Adrenal gland (tissue), 12 donors: ENCODE data around the gene EML6. TPM values are rescaled to one million over a fixed set of nuclear protein-coding genes. Genes with fewer than 3 reads are reported as not detected.

Experiments
- DNase-seq, 7 donors: peaks; one replicate each; pipeline ENCODE4 v3.0.0-alpha.2; 2019 to 2020
- H3K27ac ChIP-seq, 5 donors: fragments of 200-600 bp; sonication (generic) in 4 of 5; 1 replicate in 3 of 5; 2 replicates in 2 of 5; pipeline versions ENCODE4 v1.5.1 to v1.8.0; 2016 to 2020; ENCODE audit warnings: mild to moderate bottlenecking in 1 of 5
- H3K27me3 ChIP-seq: fragments of 200-600 bp; 2 replicates; pipeline ENCODE4 v1.8.0; 2021
- H3K36me3 ChIP-seq, 2 donors: fragments of 200-600 bp; replicated peaks in 1 of 2; 1 replicate in 1 of 2; 2 replicates in 1 of 2; pipeline versions ENCODE4 v1.5.1 to v1.8.0; 2018 to 2022
- H3K4me1 ChIP-seq, 2 donors: fragments of 200-600 bp; replicated peaks in 1 of 2; 1 replicate in 1 of 2; 2 replicates in 1 of 2; pipeline versions ENCODE4 v1.5.1 to v1.8.0; 2018 to 2021
- H3K4me3 ChIP-seq, 4 donors: fragments of 200-600 bp; sonication (generic) in 3 of 4; one replicate each; pipeline ENCODE4 v1.5.1; 2016 to 2018
- H3K9me3 ChIP-seq, 3 donors: fragments of 200-600 bp; sonication (generic) in 1 of 3; replicated peaks in 1 of 3; 1 replicate in 2 of 3; 2 replicates in 1 of 3; pipeline versions ENCODE4 v1.5.1 to v1.8.0; 2016 to 2021
- POLR2A ChIP-seq, 2 donors: fragments of 450-650 bp; IDR thresholded peaks; one replicate each; pipeline ENCODE4 v1.6.1; 2017; ENCODE audit warnings: antibody characterized with exemption in 2 of 2, mild to moderate bottlenecking in 2 of 2, moderate library complexity in 1 of 2
- WGBS, 4 donors: extraction: QIAGEN DNeasy Blood & Tissue Kit in 2 of 4; methylation state at CpG; one replicate each; pipeline versions ENCODE4 v1.1.5 to v1.1.7; 2013 to 2017; 5-methylcytosine and 5-hydroxymethylcytosine counted together
- intact Hi-C, 2 donors: fragments of 100-400 bp; cut with DNase I; formaldehyde crosslinking; loops; one replicate each; pipeline versions ENCODE4 v1.14.1 to v1.15.0; 2022 to 2023
- polyA plus RNA-seq, 3 donors: library from polyadenylated mRNA; stranded (reverse); fragments of 200-250 nt in 2 of 3; fragments of 350-450 nt in 1 of 3; fragmentation: Illumina TruSeq in 1 of 3; extraction: RNeasy Lipid Tissue Mini Kit (QIAGEN cat#74804) in 1 of 3; gene quantifications; one replicate each; pipeline ENCODE4 v1.2.3, GENCODE V29; 2013 to 2014
- total RNA-seq, 9 donors: library from RNA; depleted of rRNA in 4 of 9; stranded (reverse); fragments of >200 nt in 4 of 9; fragments of 120-200 nt in 1 of 9; fragmentation: NEBNext Ultra II Directional in 1 of 9; extraction: Animal tissue kit (Norgen Biotek cat#: 25700) in 1 of 9; gene quantifications; one replicate each; pipeline versions ENCODE4 v1.1.0 to v1.2.4, GENCODE V29; 2013 to 2023
- TF ChIP-seq, protein P1 (sequence below), 6 experiments: fragments of 450-650 bp in 4 of 6; fragments of 200-600 bp in 2 of 6; sonication (generic) in 1 of 6; IDR thresholded peaks; 1 replicate in 5 of 6; 2 replicates in 1 of 6; pipeline versions ENCODE4 v1.5.1 to v1.8.0; 2016 to 2021; ENCODE audit warnings: antibody characterized with exemption in 6 of 6, mild to moderate bottlenecking in 2 of 6, moderate library complexity in 1 of 6
- donor health status: healthy with polysubstance abuse.
- donor health status: Bipolar disorder and iron deficiency.
- donor health status: DM: yes; HTN: yes; CAD: no.
- donor health status: DM: no; HTN: no; CAD: no.
- donor health status: DM: no; HTN: no; CAD: no.
- donor health status: DM: yes; HTN: yes; CAD: no.

The EML6 gene
- total and polyA plus RNA-seq, 12 donors: 6.0 to 19.3 (median 10.9) TPM

DNA sequence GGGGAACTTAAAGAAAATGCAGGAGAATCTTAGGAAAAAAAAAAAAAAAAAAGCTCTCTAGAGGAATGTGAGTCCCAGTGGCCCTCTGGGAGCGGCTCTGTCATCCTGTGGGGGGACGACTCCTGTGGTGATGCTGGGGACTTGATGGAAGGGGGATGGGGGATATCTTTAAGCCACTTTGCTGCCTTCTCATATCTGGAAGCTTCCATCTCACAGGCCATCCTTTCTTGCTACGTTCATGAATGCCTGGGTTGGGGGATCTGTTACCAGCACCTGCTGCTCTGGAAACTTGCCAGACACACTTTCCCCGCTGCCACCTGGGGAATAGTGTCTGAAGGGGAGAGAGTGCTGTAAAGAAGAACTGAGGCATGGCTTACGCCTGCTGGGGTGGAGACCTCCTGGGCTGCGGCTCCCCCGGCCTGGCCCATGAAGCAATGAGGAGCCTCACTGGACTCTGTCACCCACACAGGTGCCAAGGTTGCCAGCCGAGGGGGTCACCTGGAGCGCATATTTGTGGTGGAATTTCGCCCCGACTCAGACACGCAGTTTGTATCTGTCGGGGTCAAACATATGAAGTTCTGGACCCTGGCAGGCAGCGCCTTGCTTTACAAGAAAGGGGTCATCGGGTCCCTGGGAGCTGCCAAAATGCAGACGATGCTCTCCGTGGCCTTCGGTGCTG lies 234.0 kb downstream of the EML6 start:
- no peak overlapping the region for H3K27ac ChIP-seq
- H3K9me3 ChIP-seq: no peaks in the 10 kb centered on the region
- intact Hi-C loops: no loop called here
- WGBS, 4 donors: 91 to 92% (median 91%) methylated on average over 7 to 18 of the region's 18 CpGs
- H3K27me3 ChIP-seq: no peaks in the 10 kb centered on the region
- no peak overlapping the region for H3K4me3 ChIP-seq
- TF ChIP-seq, protein P1, sequence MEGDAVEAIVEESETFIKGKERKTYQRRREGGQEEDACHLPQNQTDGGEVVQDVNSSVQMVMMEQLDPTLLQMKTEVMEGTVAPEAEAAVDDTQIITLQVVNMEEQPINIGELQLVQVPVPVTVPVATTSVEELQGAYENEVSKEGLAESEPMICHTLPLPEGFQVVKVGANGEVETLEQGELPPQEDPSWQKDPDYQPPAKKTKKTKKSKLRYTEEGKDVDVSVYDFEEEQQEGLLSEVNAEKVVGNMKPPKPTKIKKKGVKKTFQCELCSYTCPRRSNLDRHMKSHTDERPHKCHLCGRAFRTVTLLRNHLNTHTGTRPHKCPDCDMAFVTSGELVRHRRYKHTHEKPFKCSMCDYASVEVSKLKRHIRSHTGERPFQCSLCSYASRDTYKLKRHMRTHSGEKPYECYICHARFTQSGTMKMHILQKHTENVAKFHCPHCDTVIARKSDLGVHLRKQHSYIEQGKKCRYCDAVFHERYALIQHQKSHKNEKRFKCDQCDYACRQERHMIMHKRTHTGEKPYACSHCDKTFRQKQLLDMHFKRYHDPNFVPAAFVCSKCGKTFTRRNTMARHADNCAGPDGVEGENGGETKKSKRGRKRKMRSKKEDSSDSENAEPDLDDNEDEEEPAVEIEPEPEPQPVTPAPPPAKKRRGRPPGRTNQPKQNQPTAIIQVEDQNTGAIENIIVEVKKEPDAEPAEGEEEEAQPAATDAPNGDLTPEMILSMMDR (IDR thresholded peaks at IDR 0.05): no peak
- no peak for TF ChIP-seq POLR2A (IDR thresholded peaks at IDR 0.05)
- H3K4me1 ChIP-seq: no peaks in the 10 kb centered on the region
- H3K36me3 ChIP-seq: no peaks in the 10 kb centered on the region
- DNase-seq: no peak

- no peak for DNase-seq
- Histone ChIP-seq H3K4me1 (no peaks in the 10 kb centered on the region), H3K27me3 (no peaks in the 10 kb centered on the region), H3K36me3 (no peaks in the 10 kb centered on the region), H3K4me3 (no peak overlapping the region), H3K27ac (no peak overlapping the region), H3K9me3 (no peaks in the 10 kb centered on the region)
- intact Hi-C loops: no loop called here
- no peak for TF ChIP-seq POLR2A (IDR thresholded peaks at IDR 0.05)
- TF ChIP-seq, protein P1 (IDR thresholded peaks at IDR 0.05): no peak
- 84 to 88% (median 87%) methylated on average over 14 of the region's 14 CpGs for WGBS, 4 donors
Observed at GRCh38 chr2:54958717-54959371, 235.4 kb downstream of the EML6 start.

DNA sequence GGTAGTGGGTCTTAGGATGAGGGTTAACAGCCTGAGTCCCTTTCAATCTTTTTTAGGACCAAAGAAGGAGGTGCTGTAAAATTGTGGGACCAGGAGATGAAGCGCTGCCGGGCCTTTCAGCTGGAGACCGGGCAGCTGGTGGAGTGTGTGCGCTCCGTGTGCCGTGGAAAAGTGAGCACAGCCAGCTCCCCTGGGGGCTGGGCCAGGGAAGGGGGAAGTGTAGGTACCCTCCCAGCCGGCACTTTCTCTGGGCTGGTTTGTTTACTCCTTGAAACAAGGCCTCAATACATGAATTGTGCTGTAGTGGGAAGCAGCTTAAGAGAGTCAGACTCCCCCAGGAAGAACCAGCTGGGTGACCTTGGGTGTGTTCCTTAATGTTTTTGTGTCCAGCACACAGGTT lies 236.7 kb downstream of the EML6 start:
- intact Hi-C loops: no loop called here
- Histone ChIP-seq H3K27ac (no peak overlapping the region), H3K27me3 (no peaks in the 10 kb centered on the region), H3K9me3 (no peaks in the 10 kb centered on the region), H3K4me1 (no peaks in the 10 kb centered on the region), H3K36me3 (no peaks in the 10 kb centered on the region), H3K4me3 (no peak overlapping the region)
- WGBS, 4 donors: 90 to 94% (median 93%) methylated on average over 6 to 7 of the region's 7 CpGs
- no peak for TF ChIP-seq POLR2A (IDR thresholded peaks at IDR 0.05)
- TF ChIP-seq, protein P1 (IDR thresholded peaks at IDR 0.05): no peak
- DNase-seq: no peak

DNA sequence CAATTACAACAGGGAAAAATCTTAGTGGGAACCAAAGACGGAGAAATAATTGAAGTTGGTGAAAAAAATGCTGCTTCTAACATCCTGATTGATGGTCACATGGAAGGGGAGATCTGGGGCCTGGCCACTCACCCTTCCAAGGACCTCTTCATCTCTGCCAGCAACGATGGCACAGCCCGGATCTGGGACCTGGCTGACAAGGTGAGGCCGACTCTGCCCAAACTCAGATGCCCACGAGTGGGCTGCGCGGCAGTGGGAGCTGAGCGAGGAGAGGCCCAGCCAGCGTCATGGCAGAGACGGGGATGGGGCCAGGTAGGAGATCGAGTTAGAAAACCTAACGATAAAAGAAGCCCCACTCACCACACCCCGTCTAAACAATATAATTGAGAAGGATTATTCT lies 239.0 kb downstream of the EML6 start:
- no peak for DNase-seq
- Histone ChIP-seq H3K4me1 (peaks cover 0 to 6% of the 10 kb centered on the region in 2 donors), H3K36me3 (no peaks in the 10 kb centered on the region), H3K27ac (no peak overlapping the region), H3K9me3 (no peaks in the 10 kb centered on the region), H3K4me3 (no peak overlapping the region), H3K27me3 (no peaks in the 10 kb centered on the region)
- intact Hi-C loops: no loop called here
- 90 to 94% (median 92%) methylated on average over 13 of the region's 13 CpGs for WGBS, 4 donors
- no peak for TF ChIP-seq POLR2A (IDR thresholded peaks at IDR 0.05)
- TF ChIP-seq, protein P1 (IDR thresholded peaks at IDR 0.05): no peak
